ENCODE measurements around the gene CFAP74.

The CFAP74 gene

GRCh38 chr1:1921901-1922701, 81.5 kb downstream of the CFAP74 start:
- TF ChIP-seq NFIC (IDR thresholded peaks at IDR 0.05): no peak
- TF ChIP-seq YY1 (IDR thresholded peaks at IDR 0.05; ENCODE audit: low read depth): no peak
- TF ChIP-seq MAX (IDR thresholded peaks at IDR 0.05): no peak
- no peak for TF ChIP-seq TEAD4 (IDR thresholded peaks at IDR 0.05)
- no peak for TF ChIP-seq RAD21 (IDR thresholded peaks at IDR 0.05; ENCODE audit: low read depth)

- TF ChIP-seq TEAD4 (IDR thresholded peaks at IDR 0.05): no peak
- TF ChIP-seq FOXM1 (IDR thresholded peaks at IDR 0.05; ENCODE audit: borderline replicate concordance, low read depth): no peak
- TF ChIP-seq EGR1 (IDR thresholded peaks at IDR 0.05): no peak
- no peak for TF ChIP-seq ZBTB7A (IDR thresholded peaks at IDR 0.05; ENCODE audit: low read depth)
- no peak for TF ChIP-seq CEBPB (IDR thresholded peaks at IDR 0.05)
Observed at GRCh38 chr1:1921459-1921862, 82.1 kb downstream of the CFAP74 start.

GRCh38 chr1:1920608-1921458, 82.8 kb downstream of the CFAP74 start:
- no peak for TF ChIP-seq TAF1 (IDR thresholded peaks at IDR 0.05; ENCODE audit: low read depth)
- TF ChIP-seq TCF12 (IDR thresholded peaks at IDR 0.05; ENCODE audit: low read depth): no peak
- TF ChIP-seq EP300 (IDR thresholded peaks at IDR 0.05; ENCODE audit: borderline replicate concordance): no peak
- TF ChIP-seq NFIC (IDR thresholded peaks at IDR 0.05): no peak
- no peak for TF ChIP-seq USF1 (IDR thresholded peaks at IDR 0.05)
- no peak for TF ChIP-seq FOXM1 (IDR thresholded peaks at IDR 0.05; ENCODE audit: borderline replicate concordance, low read depth)
- no peak for TF ChIP-seq ZBTB7A (IDR thresholded peaks at IDR 0.05; ENCODE audit: low read depth)
- no peak for TF ChIP-seq TEAD4 (IDR thresholded peaks at IDR 0.05)
- TF ChIP-seq YY1 (IDR thresholded peaks at IDR 0.05; ENCODE audit: low read depth): no peak
- no peak for TF ChIP-seq REST (IDR thresholded peaks at IDR 0.05; ENCODE audit: low read depth)
- TF ChIP-seq EGR1 (IDR thresholded peaks at IDR 0.05): no peak
- no peak for TF ChIP-seq MAX (IDR thresholded peaks at IDR 0.05)

- TF ChIP-seq TEAD4 (IDR thresholded peaks at IDR 0.05): no peak
- TF ChIP-seq YY1 (IDR thresholded peaks at IDR 0.05; ENCODE audit: low read depth): no peak
- TF ChIP-seq REST (IDR thresholded peaks at IDR 0.05; ENCODE audit: low read depth): no peak
- no peak for TF ChIP-seq MAX (IDR thresholded peaks at IDR 0.05)
Observed at GRCh38 chr1:1920057-1920607, 83.5 kb downstream of the CFAP74 start.

GRCh38 chr1:1919304-1920056, 84.1 kb downstream of the CFAP74 start:
- no peak for TF ChIP-seq TAF1 (IDR thresholded peaks at IDR 0.05; ENCODE audit: low read depth)
- no peak for TF ChIP-seq FOXM1 (IDR thresholded peaks at IDR 0.05; ENCODE audit: borderline replicate concordance, low read depth)
- TF ChIP-seq USF1 (IDR thresholded peaks at IDR 0.05): peak; percentile 67; the same call in 1 of the 2 replicates
- 0 out of 2 replicates have a peak, but pooled peaks have one; percentile 66 for TF ChIP-seq EGR1 (IDR thresholded peaks at IDR 0.05)
- no peak for TF ChIP-seq TEAD4 (IDR thresholded peaks at IDR 0.05)
- TF ChIP-seq CREB1 (IDR thresholded peaks at IDR 0.05; ENCODE audit: low read depth): no peak
- TF ChIP-seq MAX (IDR thresholded peaks at IDR 0.05): peak; percentile 86
- peak; percentile 64 for TF ChIP-seq NFIC (IDR thresholded peaks at IDR 0.05)
- TF ChIP-seq RAD21 (IDR thresholded peaks at IDR 0.05; ENCODE audit: low read depth): no peak
- TF ChIP-seq REST (IDR thresholded peaks at IDR 0.05; ENCODE audit: low read depth): no peak
- TF ChIP-seq CEBPB (IDR thresholded peaks at IDR 0.05): no peak
- no peak for TF ChIP-seq EP300 (IDR thresholded peaks at IDR 0.05; ENCODE audit: borderline replicate concordance)
- TF ChIP-seq ZBTB7A (IDR thresholded peaks at IDR 0.05; ENCODE audit: low read depth): no peak
- no peak for TF ChIP-seq YY1 (IDR thresholded peaks at IDR 0.05; ENCODE audit: low read depth)
- TF ChIP-seq TCF12 (IDR thresholded peaks at IDR 0.05; ENCODE audit: low read depth): no peak
